GM03348 (cell line): ENCODE measurements around the gene SLC39A1.
A peak's percentile ranks its signal among the peaks of the same experiment; 100 is the strongest.
"Not testable (repeated sequence)": the region's sequence is repeated elsewhere in the genome, so short reads cannot be mapped to it uniquely, and the experiment has no call there.

Experiments used
- DNase-seq: peaks from one replicate; pipeline ENCODE4 v3.0.0; 2012; ENCODE audit warnings: low spot score

The SLC39A1 gene

GRCh38 chr1:153932156-153933131 lies 30.9 kb downstream of the SLC39A1 start:
- no peak for DNase-seq

DNA sequence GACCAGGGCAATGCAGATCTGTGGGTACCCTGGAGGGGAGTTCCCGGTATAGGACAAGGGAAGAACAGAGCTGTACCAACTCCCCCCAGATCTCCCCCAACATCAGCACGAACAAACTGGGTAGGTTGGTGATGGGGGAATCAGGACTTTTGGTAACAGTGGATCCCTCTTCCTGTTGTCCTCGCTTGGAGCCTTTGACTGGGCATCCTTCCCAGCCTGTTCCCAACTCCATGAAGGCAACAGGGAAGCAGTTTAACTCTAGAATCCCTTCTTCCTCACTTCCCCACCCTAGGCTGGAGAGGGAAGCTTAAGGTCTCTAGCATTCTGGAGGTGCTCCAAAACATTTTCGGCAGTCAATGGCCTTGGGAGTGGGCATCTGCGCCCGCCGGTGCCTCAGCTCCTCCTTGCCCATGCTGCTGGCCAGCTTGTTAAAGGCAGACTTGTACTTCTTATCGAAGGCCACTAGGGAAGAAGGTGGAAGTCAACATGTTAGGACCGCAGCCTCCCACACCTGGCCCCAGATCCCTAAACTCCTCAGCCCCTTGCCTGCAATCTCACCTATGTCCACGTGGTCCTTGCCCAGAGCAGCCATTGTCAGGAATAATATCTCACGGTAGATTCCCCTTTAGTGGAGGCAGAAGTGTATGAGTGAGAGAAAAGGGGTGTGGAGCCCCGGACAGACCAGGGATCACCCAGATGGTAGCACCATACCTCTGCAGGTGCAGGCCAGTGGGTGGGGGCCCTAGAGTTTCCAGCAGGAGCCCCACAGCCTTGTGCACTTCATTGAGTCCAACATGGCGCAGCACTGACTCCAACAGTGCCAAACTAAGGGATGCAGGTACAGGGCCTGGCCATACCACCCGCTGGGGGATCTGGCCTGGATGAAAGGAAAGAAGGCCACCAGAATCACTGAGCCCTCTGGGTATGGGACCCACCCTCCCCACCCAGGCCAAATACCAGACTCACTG lies 33.1 kb downstream of the SLC39A1 start:
- DNase-seq, result no peak

DNA sequence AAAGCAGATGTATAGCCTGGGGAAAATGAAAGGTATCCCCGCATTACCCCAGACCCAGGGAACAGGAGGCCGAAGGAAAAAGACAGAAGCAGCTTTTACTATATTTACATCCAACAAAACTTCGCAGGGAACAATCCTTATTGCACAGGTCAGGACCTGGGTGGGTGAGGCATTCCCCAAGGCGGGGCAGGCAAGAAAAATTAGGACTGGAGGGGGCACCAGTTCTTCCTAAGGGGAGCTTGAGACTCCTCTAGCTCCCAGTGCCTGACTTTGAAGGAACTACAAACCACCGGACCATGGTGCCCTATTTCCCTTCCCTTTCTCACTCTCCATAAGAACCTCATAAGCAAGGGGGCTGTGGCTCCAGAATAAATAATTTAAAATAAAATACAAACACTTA lies 33.9 kb downstream of the SLC39A1 start:
- DNase-seq, result no peak

DNA sequence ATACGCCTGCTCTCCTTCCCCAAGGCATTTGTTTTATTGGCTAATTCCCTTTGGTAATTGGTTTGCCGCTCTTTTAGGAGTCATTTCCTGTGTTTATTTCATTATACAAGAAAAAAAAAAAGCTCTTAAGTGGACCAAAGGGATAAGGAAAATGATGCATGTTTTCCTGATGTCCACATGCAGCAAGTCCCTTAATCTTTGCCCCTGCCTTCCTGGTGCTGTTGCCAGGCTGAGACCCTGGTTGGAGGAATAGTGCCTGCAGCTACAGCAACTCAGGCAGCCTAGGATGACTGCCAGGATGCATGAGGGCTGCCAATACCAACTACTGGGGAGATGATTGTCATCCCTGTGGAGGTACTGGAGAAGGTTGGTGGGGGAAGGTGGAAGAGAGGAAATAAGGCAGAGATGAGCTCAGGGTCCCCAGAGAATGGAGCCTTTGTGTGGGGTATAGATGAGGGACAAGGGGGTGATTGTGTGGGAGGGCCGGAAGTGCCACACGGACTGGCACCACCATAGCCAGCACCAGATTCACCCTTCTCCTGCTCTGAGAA lies 34.5 kb downstream of the SLC39A1 start:
- DNase-seq, result no peak

- no peak for DNase-seq
Observed at GRCh38 chr1:153928245-153928644, 35.1 kb downstream of the SLC39A1 start.

GRCh38 chr1:153926405-153926804 lies 36.9 kb downstream of the SLC39A1 start:
- no peak for DNase-seq

DNA sequence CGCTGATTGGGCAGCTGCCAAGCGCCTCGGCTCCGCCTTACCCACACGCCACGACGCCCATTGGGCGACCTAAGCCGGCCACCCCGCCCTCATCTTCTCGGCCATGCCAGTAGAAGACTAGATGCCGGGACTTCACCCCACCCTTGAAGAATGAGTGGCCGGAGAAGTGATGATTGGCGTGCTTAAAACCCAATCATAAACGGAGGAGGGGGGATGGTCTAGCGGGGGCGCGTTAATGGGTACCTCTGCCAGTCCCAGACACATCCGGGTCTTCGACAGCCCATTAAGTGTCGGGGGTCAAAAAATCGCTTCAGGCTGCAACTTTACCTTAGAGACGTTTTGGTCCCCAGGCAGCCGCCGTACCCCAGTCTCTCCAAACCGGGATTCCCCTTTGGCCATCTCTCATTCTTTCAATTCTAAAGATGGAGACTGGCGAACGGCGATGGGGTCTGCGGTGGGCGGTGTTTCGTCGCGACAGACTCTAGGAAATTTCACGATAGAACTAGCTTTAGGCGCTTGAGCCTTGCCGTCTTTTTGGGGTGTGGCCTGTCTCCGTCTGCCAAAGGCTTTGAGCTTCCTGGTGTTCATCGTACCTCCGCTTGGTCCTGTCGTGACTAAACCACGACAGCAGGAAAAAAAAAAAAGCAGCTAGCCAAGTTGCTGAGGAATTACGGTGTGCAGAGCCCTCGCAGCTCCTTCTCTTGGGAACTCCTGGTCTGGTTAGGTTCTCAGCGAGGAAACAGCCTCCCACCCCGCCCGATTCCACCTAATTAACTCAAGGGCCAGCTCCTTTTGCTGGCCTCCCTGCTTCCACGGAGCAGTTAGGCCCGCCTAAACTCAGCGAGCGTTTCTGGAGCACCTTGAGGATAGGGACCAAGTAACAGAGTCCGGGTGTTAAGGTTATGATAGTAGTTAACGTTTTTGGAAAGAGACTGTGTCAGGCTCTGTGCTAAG lies 40.1 kb downstream of the SLC39A1 start, which contains the start of gene GATAD2B:
TSS of gene GATAD2B (minus strand) at position 1 of the 954 bp plus-strand sequence. CDS start 94,625 bp downstream, outside the sequence.
- DNase-seq, result peak; percentile 99

DNA sequence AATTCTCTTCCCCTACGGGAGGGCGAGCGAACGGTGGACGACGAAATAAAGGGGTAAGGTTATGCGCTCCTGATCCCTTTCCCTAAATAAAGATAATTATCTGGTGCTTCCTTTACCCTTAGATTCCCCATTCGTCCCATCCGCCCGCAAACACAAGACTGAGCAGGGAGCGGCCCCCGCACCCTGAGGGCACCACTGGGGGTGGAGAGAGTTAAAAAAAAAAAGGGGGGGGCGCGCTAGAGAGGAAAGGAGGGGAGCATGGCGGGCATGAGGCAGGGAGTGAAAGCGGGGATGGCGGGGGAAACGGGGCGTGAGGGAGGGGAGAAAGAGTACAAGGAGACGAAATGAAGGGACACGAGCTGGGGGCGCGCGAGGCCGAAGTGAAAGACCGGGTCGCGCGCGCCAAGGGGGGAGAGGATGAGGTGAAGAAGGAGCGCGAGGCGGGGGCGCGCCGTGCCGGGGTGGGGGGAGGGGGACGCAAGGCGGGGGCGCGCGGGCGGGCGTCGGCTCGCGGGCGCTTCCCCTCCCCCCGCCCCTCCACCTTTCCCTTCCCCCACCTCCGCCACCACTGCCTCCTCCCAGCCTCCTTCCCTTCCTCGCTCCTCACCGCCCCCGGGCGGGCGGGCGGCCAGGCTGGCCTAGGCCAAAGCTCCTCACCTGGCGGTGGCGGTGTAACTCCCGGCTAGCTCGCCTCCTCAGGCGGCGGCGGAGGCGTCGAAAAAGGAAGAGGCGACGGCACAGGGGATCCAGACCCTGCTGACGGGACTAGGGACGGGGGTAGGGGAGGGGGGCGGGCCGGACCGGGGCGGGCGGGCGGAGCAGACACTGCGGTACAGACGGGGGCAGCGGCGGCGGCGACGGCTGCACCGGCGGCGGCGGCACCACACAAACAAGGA lies 41.0 kb downstream of the SLC39A1 start:
- peak; percentile 58 for DNase-seq

DNA sequence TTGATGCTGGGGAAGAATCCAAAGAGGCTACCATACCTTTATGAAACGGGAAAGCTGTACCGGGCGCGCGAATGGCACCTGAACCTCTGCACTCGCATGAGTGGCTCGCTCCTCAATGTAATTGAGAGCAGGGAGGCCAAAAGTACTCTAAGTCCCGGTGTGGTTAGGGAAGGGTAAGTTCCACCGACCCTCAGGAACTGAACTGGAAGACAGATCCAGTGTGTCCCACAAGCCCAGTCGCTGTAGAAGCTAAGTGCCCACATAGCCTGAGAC lies 41.6 kb downstream of the SLC39A1 start:
- DNase-seq, result no peak

- no peak for DNase-seq
Observed at GRCh38 chr1:153921080-153921802, 42.1 kb downstream of the SLC39A1 start.

DNA sequence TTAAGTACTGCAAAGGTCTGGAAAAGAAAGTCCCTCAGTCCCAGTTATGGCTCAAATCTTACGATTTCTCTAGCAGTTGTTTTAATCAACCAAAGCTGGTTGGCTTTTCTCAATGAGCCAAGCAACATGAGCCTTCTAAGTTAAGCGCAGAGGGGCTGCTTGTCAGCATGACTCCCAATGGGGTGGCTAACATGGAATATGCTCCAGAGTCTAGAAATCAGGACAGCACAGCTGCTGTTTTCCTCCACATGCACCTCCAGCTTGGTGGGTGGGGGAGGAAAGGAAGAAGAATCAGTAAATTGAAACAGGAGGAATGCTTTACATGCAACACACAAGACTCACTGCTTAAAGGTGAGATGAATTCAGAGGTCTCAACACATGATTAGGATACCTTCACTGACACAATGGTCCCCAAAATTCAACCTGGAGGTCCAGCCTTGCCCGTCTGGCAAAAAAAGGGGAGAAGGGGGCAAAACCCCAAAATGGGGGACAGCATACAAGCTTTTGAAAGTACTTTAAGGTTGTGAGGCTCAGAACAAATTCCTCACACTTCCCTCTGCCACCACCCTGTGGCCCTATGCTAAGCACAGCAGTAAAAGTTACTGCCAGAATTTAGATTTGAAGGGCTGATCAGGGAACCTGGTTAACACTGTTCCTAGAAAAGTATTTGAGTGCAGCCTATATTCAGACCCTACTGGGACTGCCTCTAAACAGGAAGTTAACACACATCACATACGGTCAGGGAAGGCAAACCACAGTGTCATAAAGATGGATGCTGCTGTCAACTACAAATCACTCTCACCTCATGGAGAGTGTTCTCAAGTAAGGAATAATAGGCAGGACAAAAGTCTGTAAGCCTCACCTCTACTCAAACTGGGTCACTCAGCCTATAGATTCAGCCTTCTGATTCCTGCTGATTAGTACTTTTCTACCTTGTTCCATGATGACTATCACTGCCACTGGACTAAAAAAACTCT lies 43.2 kb downstream of the SLC39A1 start:
- no peak for DNase-seq

DNA sequence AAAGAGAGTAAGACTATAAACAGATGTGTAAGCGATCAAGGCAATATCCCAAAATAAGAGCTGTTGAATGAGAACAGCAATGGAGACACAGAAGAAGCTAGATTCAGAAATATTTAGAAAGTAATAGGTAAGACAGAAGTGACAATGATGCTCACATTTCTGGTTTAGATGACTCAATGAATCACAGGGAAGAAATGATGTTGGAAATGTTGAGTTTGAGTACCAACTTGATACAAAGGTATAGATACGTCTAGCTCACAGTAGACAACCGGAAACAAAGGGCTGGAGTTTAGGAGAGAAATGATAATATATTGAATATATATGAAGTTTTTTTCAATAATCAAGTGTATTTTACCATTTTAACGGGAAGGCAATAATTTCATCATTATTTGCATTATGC lies 47.0 kb downstream of the SLC39A1 start:
- DNase-seq, result no peak

DNA sequence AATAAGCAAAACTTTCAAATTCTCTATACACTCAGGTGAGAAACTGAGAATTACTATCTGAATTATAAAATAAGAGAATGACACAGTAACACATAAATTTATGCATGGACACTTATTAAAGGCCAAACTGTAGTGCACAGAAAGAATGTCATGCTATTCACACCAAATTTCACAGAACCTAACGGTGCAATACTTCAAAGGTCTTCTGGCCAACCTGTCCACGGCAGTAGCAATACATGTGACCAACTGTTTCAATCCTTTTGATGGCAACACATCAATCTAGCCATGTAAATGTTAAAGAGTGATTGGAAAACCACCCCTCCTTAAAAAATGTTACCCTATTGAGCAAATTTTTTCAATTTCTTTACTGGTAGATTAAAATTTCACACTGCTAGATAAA lies 51.0 kb downstream of the SLC39A1 start:
- DNase-seq, result no peak

GRCh38 chr1:153910560-153910959 lies 52.8 kb downstream of the SLC39A1 start:
- not testable (repeated sequence) for DNase-seq
